Endothelial cell of umbilical vein (primary cell): ENCODE data around the gene NKRF. TPM values are rescaled to one million over a fixed set of nuclear protein-coding genes. Genes with fewer than 3 reads are reported as not detected.

Experiments
- BruUV-seq: library from RNA; stranded (reverse); fragments of 400-500 nt; replicated peaks from 2 replicates; lab custom pipeline; 2021; lab: Mats Ljungman, UMichigan
- CTCF ChIA-PET: fragments of 300-600, 350-600 bp; sonication (Branson Sonifier 250); formaldehyde crosslinking; loops from one replicate; lab custom pipeline; 2021; ENCODE audit warnings: antibody characterized with exemption, inconsistent platforms; lab: Charles Lee
- POLR2A ChIA-PET: fragments of 300-600, 350-600 bp; sonication (Branson Sonifier 250); formaldehyde crosslinking; loops from one replicate; lab custom pipeline; 2021; ENCODE audit warnings: antibody characterized with exemption, inconsistent platforms; lab: Charles Lee
- DNase-seq: peaks from one replicate; pipeline ENCODE4 v3.0.0-alpha.2; 2011; ENCODE audit warnings: low read depth, low spot score
- FAIRE-seq: peaks from 2 replicates; lab custom pipeline; 2011; peaks lifted over from hg19 to GRCh38; lab: Jason Lieb, UNC
- H2AFZ ChIP-seq: 2 replicates; pipeline ENCODE4 v1.6.0; 2012; ENCODE audit warnings: low read depth, low read length, control low read depth, inconsistent platforms
- H3K27ac ChIP-seq: 2 replicates; pipeline ENCODE4 v1.5.1; 2011; ENCODE audit warnings: low read depth, mild to moderate bottlenecking, control low read depth, low read length, moderate library complexity; ENCODE audit not compliant: insufficient read depth
- H3K27me3 ChIP-seq, 2 experiments: 2 replicates each; pipeline versions ENCODE4 v1.6.0 to v1.6.1; 2011; ENCODE audit warnings: low read length in 2 of 2, mixed read lengths in 1 of 2; ENCODE audit not compliant: control insufficient read depth in 2 of 2, insufficient read depth in 2 of 2
- H3K36me3 ChIP-seq, 2 experiments: 2 replicates in 1 of 2; 3 replicates in 1 of 2; pipeline ENCODE4 v1.5.1; 2011; ENCODE audit warnings: low read length in 2 of 2, mild to moderate bottlenecking in 1 of 2, moderate library complexity in 1 of 2; ENCODE audit not compliant: control insufficient read depth in 2 of 2, insufficient read depth in 2 of 2; ENCODE audit errors: extremely low read depth in 1 of 2
- H3K4me1 ChIP-seq: 3 replicates; pipeline ENCODE4 v1.5.1; 2011; ENCODE audit warnings: mild to moderate bottlenecking, low read length; ENCODE audit not compliant: control insufficient read depth, insufficient read depth; ENCODE audit errors: extremely low read depth
- H3K4me2 ChIP-seq: 2 replicates; pipeline ENCODE4 v1.6.1; 2011; ENCODE audit warnings: low read length, control low read depth, mixed read lengths; ENCODE audit not compliant: insufficient read depth
- H3K4me3 ChIP-seq, 3 experiments: fragments of 200-600 bp in 1 of 3; sonication (generic), shearing (Covaris generic) in 1 of 3; replicated peaks in 1 of 3; 2 replicates each; pipeline ENCODE4 v1.5.1; 2011 to 2016; ENCODE audit warnings: control low read depth in 3 of 3, low read length in 3 of 3, mild to moderate bottlenecking in 2 of 3, inconsistent platforms in 1 of 3, low read depth in 1 of 3, moderate library complexity in 1 of 3; ENCODE audit not compliant: insufficient read depth in 1 of 3
- H3K79me2 ChIP-seq: 2 replicates; pipeline ENCODE4 v1.6.0; 2012; ENCODE audit warnings: low read length, inconsistent platforms; ENCODE audit not compliant: control insufficient read depth, insufficient read depth
- H3K9ac ChIP-seq: replicated peaks from 2 replicates; pipeline ENCODE3; 2011; ENCODE audit warnings: low read length, control low read depth; ENCODE audit not compliant: insufficient read depth; ENCODE audit errors: extremely low read depth
- H3K9me1 ChIP-seq: replicated peaks from 3 replicates; pipeline ENCODE4 v1.6.0; 2011; ENCODE audit warnings: mild to moderate bottlenecking, low read length; ENCODE audit not compliant: control insufficient read depth, insufficient read depth; ENCODE audit errors: extremely low read depth
- H3K9me3 ChIP-seq: replicated peaks from 2 replicates; pipeline ENCODE4 v1.5.1; 2012; ENCODE audit warnings: low read length, inconsistent platforms; ENCODE audit not compliant: control insufficient read depth, insufficient read depth
- H4K20me1 ChIP-seq: replicated peaks from 2 replicates; pipeline ENCODE3; 2011; ENCODE audit warnings: mild to moderate bottlenecking, low read length; ENCODE audit not compliant: control insufficient read depth, insufficient read depth; ENCODE audit errors: extremely low read depth
- EZH2 ChIP-seq: IDR thresholded peaks from 2 replicates; pipeline ENCODE4 v1.6.1; 2012; ENCODE audit warnings: borderline replicate concordance, low read depth, mild to moderate bottlenecking, moderate library complexity, low read length, inconsistent platforms; ENCODE audit not compliant: severe bottlenecking
- FOS ChIP-seq: IDR thresholded peaks from 2 replicates; pipeline ENCODE4 v1.6.1; 2011; ENCODE audit warnings: mild to moderate bottlenecking, low read length, moderate library complexity, borderline replicate concordance; ENCODE audit not compliant: insufficient read depth
- GATA2 ChIP-seq: IDR thresholded peaks from 2 replicates; pipeline ENCODE4 v1.7.0; 2011; ENCODE audit warnings: low read depth, mild to moderate bottlenecking, moderate library complexity, mixed read lengths, low read length; ENCODE audit not compliant: insufficient read length, insufficient read depth
- JUN ChIP-seq: IDR thresholded peaks from 2 replicates; pipeline ENCODE4 v1.6.1; 2011; ENCODE audit warnings: borderline replicate concordance, low read depth; ENCODE audit not compliant: insufficient read length, insufficient read depth
- MYC ChIP-seq: IDR thresholded peaks from one replicate; pipeline ENCODE4 v1.6.1; 2011; ENCODE audit warnings: mild to moderate bottlenecking, low read depth, low read length
- POLR2A ChIP-seq: IDR thresholded peaks from 2 replicates; pipeline ENCODE4 v1.6.1; 2012; ENCODE audit warnings: low read depth, mild to moderate bottlenecking, control low read depth, low read length
- POLR2AphosphoS5 ChIP-seq: IDR thresholded peaks from 2 replicates; pipeline ENCODE4 v1.6.1; 2012; ENCODE audit warnings: low read depth, mild to moderate bottlenecking, control low read depth, low read length, moderate library complexity; ENCODE audit not compliant: insufficient read depth
- dilution Hi-C: fragments of 300-500 bp; cut with MboI; formaldehyde crosslinking; loops from one replicate; pipeline ENCODE4 v1.15.0; 2019; ENCODE audit warnings: low sequenced_read_pairs; ENCODE audit not compliant: extremely low pct_ligation_motif_present
- intact Hi-C: fragments of 100-400 bp; cut with micrococcal nuclease; formaldehyde crosslinking; loops from one replicate; pipeline ENCODE4 v1.10.0; 2022
- polyA plus RNA-seq, 4 experiments: library from polyadenylated mRNA; depleted of rRNA in 3 of 4; stranded (reverse) in 3 of 4; unstranded in 1 of 4; fragments of >200 nt; gene quantifications; 2 replicates each; pipeline versions ENCODE4 v1.2.1 to v1.2.3, GENCODE V29; 2011 to 2012; ENCODE audit warnings: missing spikeins in 1 of 4
- total RNA-seq: library from RNA; stranded (reverse); gene quantifications from 2 replicates; pipeline ENCODE4 v1.2.3, GENCODE V29; 2021
- TF ChIP-seq, protein P1 (sequence below), 2 donors: IDR thresholded peaks; 1 replicate in 1 of 2; 2 replicates in 1 of 2; pipeline ENCODE4 v1.5.1; 2011; ENCODE audit warnings: low read length in 2 of 2, mild to moderate bottlenecking in 2 of 2, moderate library complexity in 2 of 2, control low read depth in 1 of 2, inconsistent platforms in 1 of 2, low read depth in 1 of 2; ENCODE audit not compliant: insufficient read depth in 1 of 2; ENCODE audit errors: extremely low read depth in 1 of 2
- TF ChIP-seq, protein P2 (sequence below): IDR thresholded peaks from 2 replicates; pipeline ENCODE4 v1.6.1; 2011; ENCODE audit not compliant: insufficient read depth, insufficient read length

The NKRF gene
- total and polyA plus RNA-seq, 2 donors (not counting 3 experiments of a cell fraction or from before 2014, with no cell fraction given) = 2.8 to 12.0 TPM

DNA sequence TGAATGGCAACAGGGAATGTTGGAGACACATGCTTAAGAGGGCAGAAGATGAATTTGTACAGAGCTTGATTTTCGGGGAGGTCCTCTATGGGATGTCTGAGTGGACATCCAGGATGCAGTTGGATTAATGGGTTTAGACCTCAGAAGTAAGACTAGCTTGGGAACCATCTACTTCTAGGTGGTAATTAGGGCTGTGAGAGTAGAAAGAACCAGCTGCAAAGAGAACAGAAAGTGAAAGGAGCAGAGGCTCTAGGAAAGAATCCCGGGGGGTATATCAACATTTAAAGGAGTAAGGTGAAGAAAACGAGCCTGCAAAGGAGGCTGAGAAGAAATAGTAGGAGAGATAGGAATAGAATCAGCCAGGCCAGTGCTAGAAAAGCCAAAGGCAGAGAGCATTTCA, 29.0 kb upstream of the NKRF start:
- POLR2A ChIA-PET = no interaction called here
- intact Hi-C loops = no loop called here
- Histone ChIP-seq H3K4me1 (no peaks in the 10 kb centered on the region), H4K20me1 (no peaks in the 10 kb centered on the region), H2AFZ (no peak overlapping the region), H3K9ac (no peak overlapping the region), H3K9me3 (no peaks in the 10 kb centered on the region), H3K27me3 (no peaks in the 10 kb centered on the region), H3K4me2 (no peak overlapping the region), H3K4me3 (no peak overlapping the region), H3K36me3 (no peaks in the 10 kb centered on the region), H3K9me1 (no peaks in the 10 kb centered on the region), H3K27ac (no peak overlapping the region), H3K79me2 (no peaks in the 10 kb centered on the region)
- BruUV-seq = no TSS peak
- FAIRE-seq = no peak
- CTCF ChIA-PET = no interaction called here
- TF ChIP-seq MYC (no peak), JUN (no peak), POLR2AphosphoS5 (no peak), GATA2 (no peak), FOS (no peak), POLR2A (no peak), EZH2 (no peak)
- TF ChIP-seq, protein P1, sequence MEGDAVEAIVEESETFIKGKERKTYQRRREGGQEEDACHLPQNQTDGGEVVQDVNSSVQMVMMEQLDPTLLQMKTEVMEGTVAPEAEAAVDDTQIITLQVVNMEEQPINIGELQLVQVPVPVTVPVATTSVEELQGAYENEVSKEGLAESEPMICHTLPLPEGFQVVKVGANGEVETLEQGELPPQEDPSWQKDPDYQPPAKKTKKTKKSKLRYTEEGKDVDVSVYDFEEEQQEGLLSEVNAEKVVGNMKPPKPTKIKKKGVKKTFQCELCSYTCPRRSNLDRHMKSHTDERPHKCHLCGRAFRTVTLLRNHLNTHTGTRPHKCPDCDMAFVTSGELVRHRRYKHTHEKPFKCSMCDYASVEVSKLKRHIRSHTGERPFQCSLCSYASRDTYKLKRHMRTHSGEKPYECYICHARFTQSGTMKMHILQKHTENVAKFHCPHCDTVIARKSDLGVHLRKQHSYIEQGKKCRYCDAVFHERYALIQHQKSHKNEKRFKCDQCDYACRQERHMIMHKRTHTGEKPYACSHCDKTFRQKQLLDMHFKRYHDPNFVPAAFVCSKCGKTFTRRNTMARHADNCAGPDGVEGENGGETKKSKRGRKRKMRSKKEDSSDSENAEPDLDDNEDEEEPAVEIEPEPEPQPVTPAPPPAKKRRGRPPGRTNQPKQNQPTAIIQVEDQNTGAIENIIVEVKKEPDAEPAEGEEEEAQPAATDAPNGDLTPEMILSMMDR (IDR thresholded peaks at IDR 0.05; ENCODE audit: extremely low read depth in 1 of 2, insufficient read depth in 1 of 2, low read depth in 1 of 2, low read length in 2 of 2) = no peak
- TF ChIP-seq, protein P2, sequence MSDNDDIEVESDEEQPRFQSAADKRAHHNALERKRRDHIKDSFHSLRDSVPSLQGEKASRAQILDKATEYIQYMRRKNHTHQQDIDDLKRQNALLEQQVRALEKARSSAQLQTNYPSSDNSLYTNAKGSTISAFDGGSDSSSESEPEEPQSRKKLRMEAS = no peak
- dilution Hi-C loops = no loop called here
- no peak for DNase-seq
